ENCODE results near the gene OOSP1. TPM values are rescaled to one million over a fixed set of nuclear protein-coding genes. Genes with fewer than 3 reads are reported as not detected.
"Not testable (repeated sequence)": the region's sequence is repeated elsewhere in the genome, so short reads cannot be mapped to it uniquely, and the experiment has no call there.

Gene OOSP1, protein sequence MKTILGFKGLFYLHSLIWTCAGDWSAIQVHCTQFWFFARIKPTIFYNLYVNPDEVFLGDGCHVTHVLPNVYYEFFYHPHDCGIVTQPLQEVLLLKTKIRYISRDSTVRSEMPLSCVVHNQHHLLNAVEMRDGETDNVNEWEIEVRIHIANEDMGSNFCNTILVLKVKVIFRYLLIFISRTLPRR
- not detected in 2 replicates for total RNA-seq
- polyA plus RNA-seq (2012): not detected

GRCh38 chr11:59938132-59938531 lies at the start of gene OOSP1:
Gene OOSP1 (plus strand): TSS chr11:59938432. CDS start chr11:59938455, 23 bp downstream.
- no peak for DNase-seq (ENCODE audit: low read depth)

DNA sequence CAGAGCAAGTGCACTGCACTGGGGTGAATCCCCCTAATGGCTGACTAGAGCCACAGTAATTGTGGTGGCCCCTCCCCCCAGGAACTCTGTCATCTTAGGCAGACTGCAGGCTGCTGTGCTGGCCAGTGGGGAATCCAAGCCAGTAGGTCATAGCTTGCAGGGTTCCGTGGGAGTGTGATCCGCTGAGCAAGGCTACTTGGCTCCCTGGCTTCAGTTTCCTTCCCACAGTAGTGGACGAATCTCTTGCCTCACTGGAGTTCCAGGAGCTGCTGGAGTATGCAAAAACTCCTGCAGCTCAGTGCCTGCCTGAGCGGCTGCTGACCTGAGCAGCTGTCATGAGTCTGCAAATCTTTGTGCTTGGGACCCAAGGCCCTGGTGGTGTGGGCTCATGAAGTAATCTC lies 46.5 kb upstream of the OOSP1 start:
- peak; percentile 56 for DNase-seq (ENCODE audit: low read depth)

- no peak for DNase-seq (ENCODE audit: low read depth)
Measured at GRCh38 chr11:59894616-59895015, 43.6 kb upstream of the OOSP1 start.

DNA sequence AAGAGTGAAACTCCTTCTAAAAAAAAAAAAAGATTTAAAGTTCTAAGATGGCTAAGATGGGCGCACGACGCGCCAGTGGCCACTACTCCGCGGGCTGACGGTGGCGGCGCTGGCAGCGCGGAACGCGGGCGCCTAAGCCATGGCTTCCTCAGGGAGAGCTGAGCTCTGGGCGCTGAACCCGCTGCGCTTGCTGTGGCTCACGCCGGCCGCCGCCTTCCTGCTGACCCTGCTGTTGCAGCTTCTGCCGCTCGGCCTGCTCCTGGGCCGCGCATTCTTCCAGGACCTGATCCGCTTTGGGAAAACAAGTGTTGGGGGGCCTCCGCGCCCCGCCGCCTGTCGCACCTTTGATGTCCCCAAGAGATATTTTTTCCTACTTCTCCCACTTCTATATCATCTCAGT lies 40.2 kb upstream of the OOSP1 start:
- DNase-seq (ENCODE audit: low read depth): no peak

- no peak for DNase-seq (ENCODE audit: low read depth)
Measured at GRCh38 chr11:59898650-59899049, 39.6 kb upstream of the OOSP1 start.

- no peak for DNase-seq (ENCODE audit: low read depth)
Measured at GRCh38 chr11:59899532-59899931, 38.7 kb upstream of the OOSP1 start.

- no peak for DNase-seq (ENCODE audit: low read depth)
Measured at GRCh38 chr11:59900366-59901126, 37.7 kb upstream of the OOSP1 start.

- DNase-seq (ENCODE audit: low read depth): peak; percentile 63
Measured at GRCh38 chr11:59901306-59901705, 36.9 kb upstream of the OOSP1 start.

GRCh38 chr11:59903569-59903968 lies 34.7 kb upstream of the OOSP1 start:
- not testable (repeated sequence) for DNase-seq (ENCODE audit: low read depth)

DNA sequence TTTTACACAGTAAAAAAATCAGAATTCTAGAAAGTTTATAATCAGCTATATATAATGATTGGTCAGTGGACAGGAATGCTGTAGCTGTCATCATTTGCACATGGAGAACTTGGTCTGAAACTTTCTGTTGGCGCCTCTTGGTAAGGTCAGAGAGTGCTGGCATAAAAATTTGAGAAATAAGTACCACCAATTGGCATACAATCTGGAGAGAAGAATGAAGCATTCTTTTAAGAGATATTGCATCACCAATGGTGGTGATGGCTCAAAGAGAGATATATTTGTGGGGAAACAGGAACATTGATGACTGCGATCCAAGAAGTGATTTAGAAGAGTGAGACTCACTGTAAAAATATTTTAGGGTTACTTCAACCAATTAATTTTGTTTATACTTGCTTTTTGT lies 19.8 kb upstream of the OOSP1 start:
- no peak for DNase-seq (ENCODE audit: low read depth)

GRCh38 chr11:59918987-59919589 lies 19.1 kb upstream of the OOSP1 start:
- DNase-seq (ENCODE audit: low read depth): peak; percentile 62

- DNase-seq (ENCODE audit: low read depth): no peak
Measured at GRCh38 chr11:59923813-59924212, 14.4 kb upstream of the OOSP1 start.

DNA sequence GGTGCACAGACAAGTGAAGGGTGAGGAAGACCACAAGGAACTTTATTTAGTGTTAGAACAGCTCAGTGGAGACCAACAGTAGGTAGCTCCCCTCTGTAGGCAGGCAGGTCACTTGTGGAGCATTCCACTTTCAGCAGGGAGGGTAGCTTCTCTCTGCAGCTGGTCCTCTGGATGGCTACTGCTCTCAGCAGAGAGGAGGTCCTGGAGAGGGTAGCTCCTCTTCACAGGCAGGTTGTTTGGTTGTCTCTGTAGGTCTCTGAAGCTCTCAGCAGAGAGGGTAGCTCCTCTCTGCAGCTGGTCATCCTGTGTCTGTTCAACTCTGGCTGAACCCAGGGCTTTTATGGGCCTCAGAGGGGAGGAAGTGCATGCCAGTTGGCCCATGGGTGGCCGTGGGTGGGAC lies 6.5 kb upstream of the OOSP1 start:
- no peak for DNase-seq (ENCODE audit: low read depth)

GRCh38 chr11:59938718-59939117 lies 486 bp downstream of the OOSP1 start:
- no peak for DNase-seq (ENCODE audit: low read depth)

DNA sequence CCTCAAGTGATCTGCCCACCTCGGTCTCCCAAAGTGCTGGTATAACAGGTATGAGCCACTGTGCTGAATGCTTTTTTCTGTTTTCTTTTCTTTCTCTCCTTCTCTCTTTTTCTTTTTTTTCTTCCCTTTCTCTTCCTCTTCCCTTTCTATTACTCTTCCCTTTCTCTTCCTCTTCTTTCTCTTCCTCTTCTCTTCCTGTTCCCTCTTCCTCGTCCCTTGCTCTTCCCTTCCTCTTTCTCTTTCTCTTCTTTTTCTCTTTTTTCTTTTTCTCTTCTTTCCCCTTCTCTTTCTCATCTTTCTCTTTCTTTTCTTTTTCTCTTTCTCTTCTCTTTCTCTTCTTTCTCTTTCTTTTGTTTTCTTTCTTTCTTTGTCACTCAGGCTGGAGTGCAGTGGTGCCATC lies 1.2 kb downstream of the OOSP1 start:
- DNase-seq (ENCODE audit: low read depth): no peak

GRCh38 chr11:59941091-59941490 lies 2.9 kb downstream of the OOSP1 start:
- no peak for DNase-seq (ENCODE audit: low read depth)

DNA sequence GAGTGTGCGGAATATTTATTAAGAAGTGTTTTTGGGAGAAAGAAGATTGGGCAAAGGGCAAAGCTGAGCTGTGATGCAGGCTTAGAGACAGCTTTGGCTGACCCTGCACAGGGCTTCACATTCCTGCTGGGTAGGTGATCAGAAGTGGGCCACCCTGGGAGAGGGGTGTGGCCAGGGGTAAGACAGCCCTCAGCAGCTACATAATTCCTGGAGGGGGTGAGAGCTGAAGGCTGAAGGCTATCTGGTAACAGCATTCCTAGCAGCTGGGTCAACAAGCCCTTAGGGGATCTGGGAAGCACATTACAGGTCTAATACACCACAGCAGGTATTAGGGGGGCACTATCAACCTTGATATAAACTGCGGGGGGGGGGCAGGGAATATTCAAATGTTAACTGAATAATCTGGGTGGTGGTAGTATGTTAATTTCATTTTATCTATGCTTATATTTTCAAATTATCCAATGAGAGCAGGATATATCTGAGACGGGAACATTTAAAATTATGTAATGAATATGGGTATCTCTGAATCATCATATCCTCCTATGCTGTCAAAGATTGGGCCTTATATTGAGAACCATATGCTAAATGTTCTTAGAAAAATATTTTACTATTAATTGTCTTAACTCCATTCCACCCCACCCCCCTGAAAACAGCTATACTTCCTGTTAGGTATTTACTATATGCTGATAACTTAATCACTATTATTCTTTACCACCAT lies 5.9 kb downstream of the OOSP1 start:
- DNase-seq (ENCODE audit: low read depth): no peak

DNA sequence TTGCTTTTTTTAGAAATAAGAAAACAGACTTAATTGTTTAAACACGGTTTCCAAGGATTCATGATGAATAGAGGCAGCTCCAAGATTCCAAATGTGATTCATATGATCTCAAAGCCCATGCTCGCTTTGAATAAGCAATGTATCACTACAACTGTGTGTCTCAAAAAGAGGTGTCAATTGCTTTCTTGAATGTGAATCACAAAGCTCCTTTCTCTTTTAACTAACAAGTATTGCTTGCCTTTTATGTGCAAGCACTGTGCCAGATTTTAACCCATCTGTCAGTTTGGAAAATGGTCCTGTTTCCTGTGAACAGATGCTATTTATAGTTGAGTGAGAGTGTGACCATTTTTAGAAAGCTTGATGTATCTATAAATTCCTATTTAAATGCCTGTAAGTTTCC lies 6.5 kb downstream of the OOSP1 start:
- no peak for DNase-seq (ENCODE audit: low read depth)

DNA sequence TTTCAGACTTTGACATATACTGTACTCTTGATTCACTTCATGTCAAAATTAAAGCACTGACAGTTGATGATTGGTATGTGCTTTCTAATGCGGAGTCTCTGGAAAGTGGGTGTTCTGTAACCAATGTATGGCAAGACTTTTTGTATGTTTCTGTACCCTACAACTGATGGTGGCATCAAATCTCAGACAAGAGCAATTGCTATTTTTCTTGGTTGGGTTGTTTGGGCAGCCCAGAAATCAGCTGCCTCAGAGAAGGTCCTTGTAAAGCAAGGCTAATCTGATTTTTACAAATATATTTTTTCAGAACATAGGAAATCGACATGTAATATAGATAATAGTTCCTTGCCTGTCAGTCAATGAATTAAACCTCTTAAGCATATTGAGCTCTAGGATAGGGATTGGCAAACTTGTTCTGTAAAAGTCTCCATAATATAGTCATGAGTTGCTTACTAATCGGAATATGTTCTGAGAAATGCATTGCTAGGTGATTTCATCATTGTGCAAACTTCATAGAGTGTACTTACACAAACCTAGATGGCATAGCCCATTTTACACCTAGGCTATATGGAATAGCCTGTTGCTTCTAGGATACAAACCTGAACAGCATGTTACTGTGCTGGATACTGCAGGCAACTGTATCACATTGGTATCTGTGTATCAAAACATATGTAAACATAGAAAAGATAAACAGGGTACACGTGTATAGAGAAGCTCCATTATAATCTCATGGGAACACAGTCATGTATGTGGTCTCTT lies 15.4 kb downstream of the OOSP1 start:
- no peak for DNase-seq (ENCODE audit: low read depth)

GRCh38 chr11:59954219-59954847 lies 16.1 kb downstream of the OOSP1 start:
- no peak for DNase-seq (ENCODE audit: low read depth)

- peak; percentile 1 for DNase-seq (ENCODE audit: low read depth)
Measured at GRCh38 chr11:59957094-59957493, 18.9 kb downstream of the OOSP1 start.
